Kidney glomerular epithelial cell (primary cell): ENCODE data around the gene SLC44A2.

Experiments used
- DNase-seq: peaks from one replicate; lab custom pipeline; 2025; lab: John Stamatoyannopoulos, UW

The SLC44A2 gene

GRCh38 chr19:10682397-10683063 lies 57.2 kb downstream of the SLC44A2 start:
- DNase-seq: no peak

DNA sequence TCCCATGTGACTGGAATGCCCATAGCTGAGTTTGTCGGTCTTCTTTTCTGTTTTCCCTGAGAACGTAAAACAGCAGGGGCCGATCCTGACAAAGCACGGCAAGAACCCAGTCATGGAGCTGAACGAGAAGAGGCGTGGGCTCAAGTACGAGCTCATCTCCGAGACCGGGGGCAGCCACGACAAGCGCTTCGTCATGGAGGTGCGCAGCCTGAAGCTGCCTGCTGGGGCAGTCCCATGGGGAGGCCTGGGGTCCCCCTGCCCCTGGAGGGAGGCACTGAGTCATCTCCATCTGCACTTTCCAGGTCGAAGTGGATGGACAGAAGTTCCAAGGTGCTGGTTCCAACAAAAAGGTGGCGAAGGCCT lies 57.7 kb downstream of the SLC44A2 start:
- DNase-seq: no peak

GRCh38 chr19:10683582-10683981 lies 58.2 kb downstream of the SLC44A2 start:
- DNase-seq: no peak

- DNase-seq: no peak
Measured at GRCh38 chr19:10685210-10685609, 59.9 kb downstream of the SLC44A2 start.

DNA sequence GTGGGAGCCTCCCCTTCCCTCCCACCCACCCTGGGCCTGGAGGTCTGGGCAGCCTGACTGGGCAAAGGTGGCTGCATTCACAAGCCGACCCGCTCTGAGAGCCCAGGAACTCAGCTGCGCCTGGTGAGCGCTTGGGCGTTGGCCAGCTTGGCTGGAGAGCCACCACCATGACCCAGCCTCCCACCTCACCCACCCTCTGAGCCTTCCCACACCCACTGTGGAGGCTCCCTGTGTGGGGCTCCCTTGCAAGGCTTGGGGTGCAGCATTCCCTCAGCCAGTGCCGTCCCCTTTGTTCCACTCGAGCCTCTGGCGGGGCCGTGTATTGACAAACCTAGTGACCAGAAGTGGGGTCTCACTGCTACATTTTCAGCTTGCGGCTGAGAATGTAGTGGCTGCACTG lies 60.8 kb downstream of the SLC44A2 start:
- DNase-seq: no peak

GRCh38 chr19:10686661-10687517 lies 61.5 kb downstream of the SLC44A2 start:
- DNase-seq: no peak

- no peak for DNase-seq
Measured at GRCh38 chr19:10687518-10688288, 62.4 kb downstream of the SLC44A2 start.

DNA sequence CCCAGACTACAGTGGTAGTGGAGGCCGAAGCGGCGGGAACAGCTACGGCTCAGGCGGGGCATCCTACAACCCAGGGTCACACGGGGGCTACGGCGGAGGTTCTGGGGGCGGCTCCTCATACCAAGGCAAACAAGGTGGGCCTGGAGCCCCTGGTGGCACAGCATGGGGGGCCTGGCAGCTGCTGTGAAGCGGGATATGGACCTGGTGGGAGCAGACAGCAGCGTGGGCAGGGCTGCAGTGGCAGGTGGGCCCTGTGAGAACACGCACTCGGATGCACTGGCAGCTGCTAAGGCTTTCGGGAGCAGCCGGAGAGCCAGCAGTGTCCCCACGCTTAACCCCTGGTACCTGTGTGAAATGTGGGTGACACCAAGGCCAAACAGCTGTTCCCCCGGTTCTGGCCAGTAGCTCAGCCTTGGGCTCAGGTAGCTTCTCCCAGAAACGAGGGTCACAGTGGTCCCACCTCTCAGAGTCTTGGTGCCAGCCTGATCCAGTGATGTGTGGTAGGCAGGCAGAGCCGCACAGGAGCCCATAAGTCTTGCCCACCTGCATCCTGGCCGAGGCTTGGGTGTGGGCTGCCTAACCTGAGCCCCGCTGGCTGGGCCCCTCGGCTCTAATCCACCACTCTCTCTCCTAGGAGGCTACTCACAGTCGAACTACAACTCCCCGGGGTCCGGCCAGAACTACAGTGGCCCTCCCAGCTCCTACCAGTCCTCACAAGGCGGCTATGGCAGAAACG lies 63.4 kb downstream of the SLC44A2 start:
- DNase-seq: no peak

DNA sequence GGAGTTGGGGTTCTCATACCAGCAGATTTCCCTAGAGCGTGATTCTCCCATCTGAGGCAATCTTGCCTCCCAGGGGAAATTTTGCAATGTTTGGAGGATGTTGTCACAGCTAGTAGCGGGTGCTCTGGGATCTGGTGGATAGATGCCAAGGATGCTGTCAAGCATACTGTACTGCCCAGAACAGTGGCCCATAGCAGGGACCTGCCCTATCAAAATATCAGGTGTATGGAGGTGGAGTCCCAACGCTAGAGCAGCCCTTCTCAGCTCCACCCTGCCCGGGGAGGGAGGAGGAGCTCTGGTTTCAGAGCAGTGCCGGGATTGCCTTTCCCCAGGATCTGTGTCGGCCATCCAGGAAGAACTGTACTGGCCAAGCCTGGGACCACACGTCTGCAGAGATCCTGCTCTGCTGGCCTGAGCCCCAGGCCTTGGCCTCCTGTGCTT lies 65.0 kb downstream of the SLC44A2 start:
- peak; percentile 49 for DNase-seq

DNA sequence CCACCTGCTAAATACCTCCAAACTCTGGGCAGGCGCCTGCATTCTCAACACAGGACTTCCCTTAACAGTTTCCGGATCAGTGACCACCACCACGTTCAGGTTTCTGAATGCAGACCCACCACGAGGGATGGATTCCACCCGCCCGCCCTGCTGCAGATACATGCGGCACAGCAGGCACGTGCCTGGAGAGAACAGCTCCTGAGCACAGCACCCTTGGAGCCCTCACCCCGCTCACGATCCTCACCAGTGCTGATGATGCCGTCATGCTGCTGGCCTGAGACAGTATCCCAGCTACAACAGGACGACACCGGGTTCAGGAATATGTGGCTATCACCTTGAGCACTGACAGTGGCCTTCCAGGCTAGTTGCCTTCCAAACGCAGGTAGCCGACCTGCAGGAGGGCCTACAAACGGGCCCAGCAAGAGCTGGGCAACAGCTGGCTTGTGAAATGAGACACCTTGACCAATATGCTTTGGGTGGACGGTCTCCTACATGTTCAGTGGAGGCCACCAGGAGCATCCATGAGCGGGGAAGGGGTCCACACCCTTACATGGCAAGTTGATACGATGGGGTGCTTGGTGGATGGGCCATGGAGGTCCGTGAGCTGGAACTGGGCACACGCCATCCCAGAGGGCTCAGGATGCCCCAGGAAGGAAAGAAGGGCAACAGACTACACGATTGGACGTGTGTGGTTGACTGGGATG lies 66.0 kb downstream of the SLC44A2 start:
- no peak for DNase-seq

GRCh38 chr19:10691883-10692282 lies 66.5 kb downstream of the SLC44A2 start:
- DNase-seq: no peak

DNA sequence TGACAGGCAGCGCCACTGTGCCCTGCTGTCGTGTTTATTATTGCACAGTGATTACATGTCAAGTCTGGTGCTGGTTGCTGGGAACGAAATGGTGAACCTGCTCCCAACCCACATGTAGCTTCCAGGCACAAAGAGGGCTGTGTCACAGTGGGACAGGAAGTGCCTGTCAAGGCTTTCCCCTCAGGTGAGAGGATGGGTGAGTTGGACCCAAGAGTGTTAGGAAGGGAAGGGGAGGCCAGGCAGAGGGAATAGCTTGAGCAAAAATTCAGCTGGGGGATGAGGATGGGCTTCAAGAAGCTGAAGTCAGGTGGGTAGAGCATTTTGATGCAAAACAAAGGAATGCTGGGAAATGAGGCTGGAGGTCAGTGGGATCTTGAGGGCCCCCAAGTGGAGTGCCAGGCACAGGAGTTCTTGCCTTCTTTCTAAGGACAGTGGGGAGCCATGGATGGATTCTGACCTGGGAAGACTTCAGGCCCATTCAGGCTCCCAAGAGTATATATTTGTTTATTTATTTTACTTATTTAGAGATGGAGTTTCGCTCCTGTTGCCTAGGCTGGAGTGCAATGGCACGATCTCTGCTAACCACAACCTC lies 67.4 kb downstream of the SLC44A2 start:
- no peak for DNase-seq
